Sigmoid colon (tissue), 7 donors: ENCODE measurements around the gene IKBKE. TPM values are rescaled to one million over a fixed set of nuclear protein-coding genes. Genes with fewer than 3 reads are reported as not detected.

ENCODE experiments used
- DNase-seq: peaks from one replicate; pipeline ENCODE4 v3.0.0-alpha.2; 2019
- H3K27ac ChIP-seq, 4 donors: fragments of 200-600 bp; sonication (generic); one replicate each; pipeline ENCODE4 v1.5.1; 2016 to 2019; ENCODE audit warnings: mild to moderate bottlenecking in 1 of 4
- H3K27me3 ChIP-seq, 3 donors: fragments of 200-600 bp; sonication (generic); one replicate each; pipeline ENCODE4 v1.5.1; 2019; ENCODE audit warnings: mild to moderate bottlenecking in 1 of 3
- H3K36me3 ChIP-seq, 4 donors: fragments of 200-600 bp; sonication (generic); one replicate each; pipeline ENCODE4 v1.5.1; 2016 to 2019
- H3K4me1 ChIP-seq, 4 donors: fragments of 200-600 bp; sonication (generic); one replicate each; pipeline ENCODE4 v1.5.1; 2017 to 2019
- H3K4me3 ChIP-seq, 4 donors: fragments of 200-600 bp; sonication (generic); one replicate each; pipeline ENCODE4 v1.5.1; 2017 to 2019; ENCODE audit warnings: mild to moderate bottlenecking in 2 of 4, moderate library complexity in 1 of 4
- H3K9me3 ChIP-seq, 4 donors: fragments of 200-600 bp in 3 of 4; sonication (generic) in 3 of 4; one replicate each; pipeline versions ENCODE4 v1.5.1 to v1.6.1; 2013 to 2019
- CTCF ChIP-seq, 4 experiments: fragments of 450-650 bp in 3 of 4; fragments of 200-600 bp in 1 of 4; IDR thresholded peaks; one replicate each; pipeline ENCODE4 v1.5.1; 2016 to 2019; ENCODE audit warnings: antibody characterized with exemption in 4 of 4, mild to moderate bottlenecking in 3 of 4, moderate library complexity in 2 of 4
- EP300 ChIP-seq, 4 donors: sonication (generic); formaldehyde crosslinking; IDR thresholded peaks; one replicate each; pipeline ENCODE4 v1.6.1; 2017; ENCODE audit warnings: antibody characterized with exemption in 4 of 4
- POLR2A ChIP-seq, 2 donors: fragments of 450-650 bp; IDR thresholded peaks; one replicate each; pipeline ENCODE4 v1.6.1; 2016; ENCODE audit warnings: antibody characterized with exemption in 2 of 2, mild to moderate bottlenecking in 2 of 2, moderate library complexity in 2 of 2
- POLR2AphosphoS5 ChIP-seq, 4 donors: sonication (generic); formaldehyde crosslinking; IDR thresholded peaks; one replicate each; pipeline ENCODE4 v1.6.1; 2017; ENCODE audit warnings: antibody characterized with exemption in 4 of 4
- WGBS, 2 donors: extraction: QIAGEN DNeasy Blood & Tissue Kit; methylation state at CpG; one replicate each; pipeline ENCODE4 v1.1.7; 2013; 5-methylcytosine and 5-hydroxymethylcytosine counted together
- intact Hi-C: fragments of 100-400 bp; cut with DNase I; formaldehyde crosslinking; loops from one replicate; pipeline ENCODE4 v1.15.1; 2023
- polyA plus RNA-seq, 3 donors: library from polyadenylated mRNA; stranded (reverse); fragments of 200-250 nt; gene quantifications; one replicate each; pipeline ENCODE4 v1.2.3, GENCODE V29; 2013
- total RNA-seq, 4 donors: library from RNA; depleted of rRNA; stranded (reverse); fragments of >200 nt; gene quantifications; one replicate each; pipeline ENCODE4 v1.1.0, GENCODE V29; 2016
- donor health status: healthy with polysubstance abuse.
- donor health status: Bipolar disorder and iron deficiency.
- donor health status: healthy.

Gene IKBKE
- total and polyA plus RNA-seq, 7 donors: 1.6 to 23.2 (median 3.2) TPM

- Histone ChIP-seq H3K4me3 (no peak overlapping the region), H3K27me3 (no peaks in the 10 kb centered on the region), H3K9me3 (no peaks in the 10 kb centered on the region), H3K27ac (no peak overlapping the region), H3K36me3 (no peaks in the 10 kb centered on the region), H3K4me1 (peaks cover 0 to 11% (median 6%) of the 10 kb centered on the region in 4 donors)
- WGBS, 2 donors: 94 to 95% methylated on average over 18 of the region's 18 CpGs
- TF ChIP-seq EP300 (IDR thresholded peaks at IDR 0.05): no peak
- no peak for TF ChIP-seq CTCF (IDR thresholded peaks at IDR 0.05)
- no peak for TF ChIP-seq POLR2A (IDR thresholded peaks at IDR 0.05)
- TF ChIP-seq POLR2AphosphoS5 (IDR thresholded peaks at IDR 0.05): no peak
- no peak for DNase-seq
- intact Hi-C loops: no loop called here
These were observed 47.9 kb downstream of the IKBKE start for GRCh38 chr1:206518206-206518605.

- Histone ChIP-seq H3K27ac (no peak overlapping the region), H3K27me3 (no peaks in the 10 kb centered on the region), H3K36me3 (no peaks in the 10 kb centered on the region), H3K4me3 (no peak overlapping the region), H3K9me3 (no peaks in the 10 kb centered on the region), H3K4me1 (peaks cover 0 to 5% (median under 1%) of the 10 kb centered on the region in 4 donors)
- intact Hi-C loops: no loop called here
- DNase-seq: no peak
- no peak for TF ChIP-seq CTCF (IDR thresholded peaks at IDR 0.05)
- no peak for TF ChIP-seq POLR2A (IDR thresholded peaks at IDR 0.05)
- no peak for TF ChIP-seq EP300 (IDR thresholded peaks at IDR 0.05)
- no peak for TF ChIP-seq POLR2AphosphoS5 (IDR thresholded peaks at IDR 0.05)
- 92 to 94% methylated on average over 6 of the region's 6 CpGs for WGBS, 2 donors
These were observed 48.5 kb downstream of the IKBKE start for GRCh38 chr1:206518743-206519142.

- intact Hi-C loops: no loop called here
- 29 to 70% methylated on average over 5 of the region's 5 CpGs for WGBS, 2 donors
- H3K27ac ChIP-seq: no peak overlapping the region
These were observed 50.9 kb downstream of the IKBKE start for GRCh38 chr1:206521127-206521526.

GRCh38 chr1:206521694-206522402 is 51.6 kb downstream of the IKBKE start:
- H3K27me3 ChIP-seq: no peaks in the 10 kb centered on the region
- WGBS, 2 donors: 65 to 87% methylated on average over 8 of the region's 8 CpGs
- TF ChIP-seq POLR2A (IDR thresholded peaks at IDR 0.05) (no peak), EP300 (IDR thresholded peaks at IDR 0.05) (no peak), CTCF (IDR thresholded peaks at IDR 0.05) (no peak), POLR2AphosphoS5 (IDR thresholded peaks at IDR 0.05) (no peak)
- no peak overlapping the region for H3K4me3 ChIP-seq
- intact Hi-C loops: no loop called here
- H3K4me1 ChIP-seq: no peaks in the 10 kb centered on the region
- H3K27ac ChIP-seq: no peak overlapping the region
- no peaks in the 10 kb centered on the region for H3K9me3 ChIP-seq
- H3K36me3 ChIP-seq: no peaks in the 10 kb centered on the region
- no peak for DNase-seq

More at GRCh38 chr1:206521127-206521526, 50.9 kb downstream of the IKBKE start:
- H3K4me3 ChIP-seq: no peak overlapping the region
- no peaks in the 10 kb centered on the region for H3K4me1 ChIP-seq
- no peaks in the 10 kb centered on the region for H3K27me3 ChIP-seq
- no peak for TF ChIP-seq POLR2AphosphoS5 (IDR thresholded peaks at IDR 0.05)
- no peak for TF ChIP-seq POLR2A (IDR thresholded peaks at IDR 0.05)
- no peak for TF ChIP-seq CTCF (IDR thresholded peaks at IDR 0.05)
- no peak for TF ChIP-seq EP300 (IDR thresholded peaks at IDR 0.05)
- no peak for DNase-seq
- H3K9me3 ChIP-seq: no peaks in the 10 kb centered on the region
- H3K36me3 ChIP-seq: no peaks in the 10 kb centered on the region
